K562 (cell line): ENCODE data around the gene AGRP. TPM values are rescaled to one million over a fixed set of nuclear protein-coding genes. Genes with fewer than 3 reads are reported as not detected.

Experiments used
- DIDO1 ChIP-seq: fragments of 450-650 bp; IDR thresholded peaks from 2 replicates; pipeline ENCODE4 v1.6.1; 2016; ENCODE audit warnings: low read depth, missing biosample characterization, missing genetic modification characterization
- IFI16 ChIP-seq: fragments of 250-450 bp; sonication (Bioruptor Pico); IDR thresholded peaks from 2 replicates; pipeline ENCODE4 v2.1.2; 2022; ENCODE audit warnings: mild to moderate bottlenecking, inconsistent platforms
- MAFF ChIP-seq: IDR thresholded peaks from 2 replicates; pipeline ENCODE4 v1.6.1; 2012; ENCODE audit warnings: low read length, improper control_type of control experiment
- MAFK ChIP-seq: IDR thresholded peaks from 2 replicates; pipeline ENCODE4 v1.6.1; 2011; ENCODE audit warnings: low read length, improper control_type of control experiment
- MAZ ChIP-seq, 2 experiments: fragments of 450-650 bp in 1 of 2; sonication (generic) in 1 of 2; formaldehyde crosslinking; IDR thresholded peaks in 1 of 2; conservative IDR thresholded peaks in 1 of 2; 2 replicates each; pipeline versions ENCODE4 v1.4.0 to v1.5.0; 2020; ENCODE audit warnings: mild to moderate bottlenecking in 1 of 2, missing genetic modification reagents in 1 of 2
- MXI1 ChIP-seq: IDR thresholded peaks from 2 replicates; pipeline ENCODE4 v1.6.1; 2011; ENCODE audit warnings: low read depth, mild to moderate bottlenecking, improper control_type of control experiment, low read length
- NR1H2 ChIP-seq: sonication (generic); formaldehyde crosslinking; IDR thresholded peaks from 2 replicates; pipeline ENCODE4 v1.4.0; 2020; ENCODE audit warnings: mild to moderate bottlenecking, missing genetic modification reagents
- PCBP1 ChIP-seq: fragments of 200-400 bp; formaldehyde crosslinking; IDR thresholded peaks from 2 replicates; pipeline ENCODE4 v1.6.1; 2018; ENCODE audit warnings: mild to moderate bottlenecking, low read depth, low read length; ENCODE audit not compliant: poor library complexity, severe bottlenecking
- PHF8 ChIP-seq: fragments of 200-600 bp; sonication (generic); IDR thresholded peaks from 2 replicates; pipeline ENCODE4 v1.6.1; 2012; ENCODE audit warnings: mixed run types, mild to moderate bottlenecking, inconsistent platforms, low read length, moderate library complexity, borderline replicate concordance
- RBBP5 ChIP-seq: fragments of 200-600 bp; sonication (generic); IDR thresholded peaks from 2 replicates; pipeline ENCODE4 v1.6.1; 2012; ENCODE audit warnings: borderline replicate concordance, mild to moderate bottlenecking, low read length, control low read depth, inconsistent platforms; ENCODE audit not compliant: insufficient read depth, poor library complexity, severe bottlenecking
- RHOXF2B ChIP-seq: fragments of 250-450 bp; sonication (Bioruptor Pico); conservative IDR thresholded peaks from 2 replicates; pipeline ENCODE4 v1.5.1; 2021
- SMAD1 ChIP-seq: fragments of 150-350 bp; IDR thresholded peaks from 2 replicates; pipeline ENCODE4 v1.6.1; 2014; ENCODE audit warnings: low read length, low read depth; ENCODE audit not compliant: partially characterized antibody
- SMARCA5 ChIP-seq: fragments of 450-650 bp; IDR thresholded peaks from 2 replicates; pipeline ENCODE4 v1.6.1; 2016
- U2AF1 ChIP-seq: fragments of 200-400 bp; formaldehyde crosslinking; optimal IDR thresholded peaks from 2 replicates; pipeline ENCODE3; 2017; ENCODE audit warnings: mild to moderate bottlenecking, low read depth, low read length, moderate library complexity
- ZBED1 ChIP-seq: IDR thresholded peaks from 2 replicates; pipeline ENCODE4 v1.6.1; 2014
- ZNF212 ChIP-seq: fragments of 450-650 bp; formaldehyde crosslinking; IDR thresholded peaks from 2 replicates; pipeline ENCODE4 v1.4.0; 2020; ENCODE audit warnings: mild to moderate bottlenecking
- polyA plus RNA-seq, 8 experiments: library from polyadenylated mRNA; depleted of rRNA in 4 of 8; stranded (reverse) in 5 of 8; unstranded in 3 of 8; fragments of >200 nt; fragmentation: Nextera tagmentation in 2 of 8; fragmentation: Illumina TruSeq in 1 of 8; extraction: Ambion mirVana in 2 of 8; extraction: Trizol in 1 of 8; gene quantifications; 2 replicates each; pipeline versions ENCODE4 v1.2.1 to v1.2.3, GENCODE V29; 2011 to 2014; ENCODE audit warnings: inconsistent platforms in 1 of 8, missing spikeins in 1 of 8
- total RNA-seq, 7 experiments: library from RNA; depleted of rRNA in 6 of 7; stranded (reverse); fragments of >200 nt in 6 of 7; fragmentation: Illumina TruSeq in 2 of 7; extraction: Trizol in 2 of 7; gene quantifications; 2 replicates each; pipeline versions ENCODE4 v1.2.1 to v1.2.3, GENCODE V29; 2011 to 2021; ENCODE audit warnings: low replicate concordance in 1 of 7
- TF ChIP-seq, protein P1 (sequence below): sonication (generic); formaldehyde crosslinking; IDR thresholded peaks from 2 replicates; pipeline ENCODE4 v1.8.1; 2023; ENCODE audit warnings: mild to moderate bottlenecking, missing genetic modification reagents, moderate library complexity
- TF ChIP-seq, protein P2 (sequence below), 2 experiments: fragments of 450-650 bp; conservative IDR thresholded peaks; 2 replicates each; pipeline ENCODE4 v1.6.1; 2017; ENCODE audit warnings: mild to moderate bottlenecking in 2 of 2, moderate library complexity in 2 of 2
- TF ChIP-seq, protein P3 (sequence below): IDR thresholded peaks from 2 replicates; pipeline ENCODE4 v1.6.1; 2016; ENCODE audit warnings: missing genetic modification characterization, missing compliant biosample characterization
- TF ChIP-seq, protein P4 (sequence below): sonication (generic); formaldehyde crosslinking; IDR thresholded peaks from 2 replicates; pipeline ENCODE4 v1.8.1; 2022; ENCODE audit warnings: missing genetic modification reagents
- TF ChIP-seq, protein P5 (sequence below): fragments of 450-650 bp; IDR thresholded peaks from one replicate; pipeline ENCODE4 v1.6.1; 2018; ENCODE audit warnings: mild to moderate bottlenecking, moderate library complexity; ENCODE audit not compliant: partially characterized antibody

AGRP gene
- total and polyA plus RNA-seq, 9 of the 15 experiments (the other 6 are each of a cell fraction or from before 2014, with no cell fraction given): not detected

DNA sequence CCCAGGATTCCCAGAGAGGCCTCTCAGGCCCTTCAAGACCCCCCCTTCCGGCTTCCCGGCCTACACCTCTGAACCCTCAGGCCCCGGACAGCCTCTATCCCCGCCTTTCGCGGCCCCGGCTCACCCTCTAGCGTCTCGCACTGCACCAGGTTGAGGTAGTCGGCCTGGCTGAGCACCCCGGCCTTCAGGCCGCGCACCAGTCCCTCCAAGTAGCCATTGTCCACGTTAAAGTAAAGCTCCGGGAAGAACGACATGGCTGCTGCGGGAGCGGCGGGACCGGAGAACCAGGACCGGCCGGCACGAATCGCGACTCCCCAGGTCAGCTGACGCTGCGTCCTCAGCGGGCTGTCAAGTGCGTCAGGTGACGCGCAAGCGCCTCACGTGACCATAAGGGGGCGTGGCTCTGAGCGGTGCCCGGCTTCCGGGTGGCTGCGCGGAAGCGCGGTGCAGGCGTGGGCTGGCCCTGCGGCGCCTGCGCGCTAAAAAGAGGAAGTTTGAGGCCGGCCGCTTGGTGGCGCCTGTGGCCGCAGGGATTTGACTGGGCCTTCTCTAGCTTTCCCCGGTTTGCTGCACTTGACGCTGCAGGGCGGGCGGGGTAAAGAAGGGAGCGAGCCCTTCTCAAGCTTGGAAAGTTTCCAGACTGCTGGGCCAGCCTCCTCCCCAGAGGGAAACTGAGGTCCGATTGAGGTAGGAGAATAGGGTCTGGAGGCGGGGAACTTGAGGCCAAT lies 2.4 kb downstream of the AGRP start, which contains the start of gene ATP6V0D1 (continued):
- TF ChIP-seq PCBP1 (peak; percentile 87), ZBED1 (peak; percentile 53; the same call in 1 of the 2 replicates), IFI16 (CRISPR knock-in tag) (no peak), RHOXF2B (CRISPR knock-in tag) (no peak), MXI1 (peak; percentile 58; the same call in 1 of the 2 replicates), MAFF (no peak), PHF8 (peak; percentile 75; the same call in 1 of the 2 replicates), ZNF212 (CRISPR knock-in tag) (no peak), SMAD1 (peak; percentile 39), SMARCA5 (no peak), RBBP5 (peak; percentile 93), MAFK (peak; percentile 42; the same call in 1 of the 2 replicates), U2AF1 (no peak), NR1H2 (CRISPR knock-in tag) (0 out of 2 replicates have a peak, but pooled peaks have one; percentile 19), MAZ (CRISPR knock-in tag; conservative IDR thresholded peaks at IDR 0.05 in 1 of 2, IDR thresholded peaks at IDR 0.05 in 1 of 2) (peak; percentile 89 to 98), DIDO1 (tag) (0 out of 2 replicates have a peak, but pooled peaks have one; percentile 32)
- TF ChIP-seq, protein P1, sequence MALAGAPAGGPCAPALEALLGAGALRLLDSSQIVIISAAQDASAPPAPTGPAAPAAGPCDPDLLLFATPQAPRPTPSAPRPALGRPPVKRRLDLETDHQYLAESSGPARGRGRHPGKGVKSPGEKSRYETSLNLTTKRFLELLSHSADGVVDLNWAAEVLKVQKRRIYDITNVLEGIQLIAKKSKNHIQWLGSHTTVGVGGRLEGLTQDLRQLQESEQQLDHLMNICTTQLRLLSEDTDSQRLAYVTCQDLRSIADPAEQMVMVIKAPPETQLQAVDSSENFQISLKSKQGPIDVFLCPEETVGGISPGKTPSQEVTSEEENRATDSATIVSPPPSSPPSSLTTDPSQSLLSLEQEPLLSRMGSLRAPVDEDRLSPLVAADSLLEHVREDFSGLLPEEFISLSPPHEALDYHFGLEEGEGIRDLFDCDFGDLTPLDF (CRISPR knock-in tag): peak; percentile 74
- TF ChIP-seq, protein P2, sequence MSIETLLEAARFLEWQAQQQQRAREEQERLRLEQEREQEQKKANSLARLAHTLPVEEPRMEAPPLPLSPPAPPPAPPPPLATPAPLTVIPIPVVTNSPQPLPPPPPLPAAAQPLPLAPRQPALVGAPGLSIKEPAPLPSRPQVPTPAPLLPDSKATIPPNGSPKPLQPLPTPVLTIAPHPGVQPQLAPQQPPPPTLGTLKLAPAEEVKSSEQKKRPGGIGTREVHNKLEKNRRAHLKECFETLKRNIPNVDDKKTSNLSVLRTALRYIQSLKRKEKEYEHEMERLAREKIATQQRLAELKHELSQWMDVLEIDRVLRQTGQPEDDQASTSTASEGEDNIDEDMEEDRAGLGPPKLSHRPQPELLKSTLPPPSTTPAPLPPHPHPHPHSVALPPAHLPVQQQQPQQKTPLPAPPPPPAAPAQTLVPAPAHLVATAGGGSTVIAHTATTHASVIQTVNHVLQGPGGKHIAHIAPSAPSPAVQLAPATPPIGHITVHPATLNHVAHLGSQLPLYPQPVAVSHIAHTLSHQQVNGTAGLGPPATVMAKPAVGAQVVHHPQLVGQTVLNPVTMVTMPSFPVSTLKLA (conservative IDR thresholded peaks at IDR 0.05): peak; percentile 94 to 98
- TF ChIP-seq, protein P3, sequence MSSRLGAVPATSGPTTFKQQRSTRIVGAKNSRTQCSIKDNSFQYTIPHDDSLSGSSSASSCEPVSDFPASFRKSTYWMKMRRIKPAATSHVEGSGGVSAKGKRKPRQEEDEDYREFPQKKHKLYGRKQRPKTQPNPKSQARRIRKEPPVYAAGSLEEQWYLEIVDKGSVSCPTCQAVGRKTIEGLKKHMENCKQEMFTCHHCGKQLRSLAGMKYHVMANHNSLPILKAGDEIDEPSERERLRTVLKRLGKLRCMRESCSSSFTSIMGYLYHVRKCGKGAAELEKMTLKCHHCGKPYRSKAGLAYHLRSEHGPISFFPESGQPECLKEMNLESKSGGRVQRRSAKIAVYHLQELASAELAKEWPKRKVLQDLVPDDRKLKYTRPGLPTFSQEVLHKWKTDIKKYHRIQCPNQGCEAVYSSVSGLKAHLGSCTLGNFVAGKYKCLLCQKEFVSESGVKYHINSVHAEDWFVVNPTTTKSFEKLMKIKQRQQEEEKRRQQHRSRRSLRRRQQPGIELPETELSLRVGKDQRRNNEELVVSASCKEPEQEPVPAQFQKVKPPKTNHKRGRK (tag): no peak
- TF ChIP-seq, protein P4, sequence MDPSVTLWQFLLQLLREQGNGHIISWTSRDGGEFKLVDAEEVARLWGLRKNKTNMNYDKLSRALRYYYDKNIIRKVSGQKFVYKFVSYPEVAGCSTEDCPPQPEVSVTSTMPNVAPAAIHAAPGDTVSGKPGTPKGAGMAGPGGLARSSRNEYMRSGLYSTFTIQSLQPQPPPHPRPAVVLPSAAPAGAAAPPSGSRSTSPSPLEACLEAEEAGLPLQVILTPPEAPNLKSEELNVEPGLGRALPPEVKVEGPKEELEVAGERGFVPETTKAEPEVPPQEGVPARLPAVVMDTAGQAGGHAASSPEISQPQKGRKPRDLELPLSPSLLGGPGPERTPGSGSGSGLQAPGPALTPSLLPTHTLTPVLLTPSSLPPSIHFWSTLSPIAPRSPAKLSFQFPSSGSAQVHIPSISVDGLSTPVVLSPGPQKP (CRISPR knock-in tag): no peak
- TF ChIP-seq, protein P5, sequence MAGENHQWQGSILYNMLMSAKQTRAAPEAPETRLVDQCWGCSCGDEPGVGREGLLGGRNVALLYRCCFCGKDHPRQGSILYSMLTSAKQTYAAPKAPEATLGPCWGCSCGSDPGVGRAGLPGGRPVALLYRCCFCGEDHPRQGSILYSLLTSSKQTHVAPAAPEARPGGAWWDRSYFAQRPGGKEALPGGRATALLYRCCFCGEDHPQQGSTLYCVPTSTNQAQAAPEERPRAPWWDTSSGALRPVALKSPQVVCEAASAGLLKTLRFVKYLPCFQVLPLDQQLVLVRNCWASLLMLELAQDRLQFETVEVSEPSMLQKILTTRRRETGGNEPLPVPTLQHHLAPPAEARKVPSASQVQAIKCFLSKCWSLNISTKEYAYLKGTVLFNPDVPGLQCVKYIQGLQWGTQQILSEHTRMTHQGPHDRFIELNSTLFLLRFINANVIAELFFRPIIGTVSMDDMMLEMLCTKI: no peak
